Measurements from ENCODE around the gene RPH3AL.

DNA sequence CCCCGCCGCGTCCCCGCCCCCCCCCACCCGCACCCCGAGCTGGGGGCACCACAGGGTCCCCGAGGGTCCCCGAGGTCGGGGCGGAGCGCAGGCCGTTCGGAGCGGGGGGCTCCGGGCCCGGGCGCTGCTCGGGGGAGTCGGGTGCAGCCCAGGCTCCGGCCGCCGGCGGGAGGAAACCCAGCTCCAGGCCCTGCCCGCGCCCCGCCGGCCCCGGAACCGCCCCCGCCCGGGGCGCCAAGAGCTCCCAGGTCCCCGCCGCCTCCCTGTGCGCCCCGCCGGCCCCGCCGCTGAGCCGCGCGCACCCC is 33.2 kb upstream of the RPH3AL start:
- no peak for TF ChIP-seq EZH2 (IDR thresholded peaks at IDR 0.05; ENCODE audit: low read depth)
- TF ChIP-seq, protein P1, sequence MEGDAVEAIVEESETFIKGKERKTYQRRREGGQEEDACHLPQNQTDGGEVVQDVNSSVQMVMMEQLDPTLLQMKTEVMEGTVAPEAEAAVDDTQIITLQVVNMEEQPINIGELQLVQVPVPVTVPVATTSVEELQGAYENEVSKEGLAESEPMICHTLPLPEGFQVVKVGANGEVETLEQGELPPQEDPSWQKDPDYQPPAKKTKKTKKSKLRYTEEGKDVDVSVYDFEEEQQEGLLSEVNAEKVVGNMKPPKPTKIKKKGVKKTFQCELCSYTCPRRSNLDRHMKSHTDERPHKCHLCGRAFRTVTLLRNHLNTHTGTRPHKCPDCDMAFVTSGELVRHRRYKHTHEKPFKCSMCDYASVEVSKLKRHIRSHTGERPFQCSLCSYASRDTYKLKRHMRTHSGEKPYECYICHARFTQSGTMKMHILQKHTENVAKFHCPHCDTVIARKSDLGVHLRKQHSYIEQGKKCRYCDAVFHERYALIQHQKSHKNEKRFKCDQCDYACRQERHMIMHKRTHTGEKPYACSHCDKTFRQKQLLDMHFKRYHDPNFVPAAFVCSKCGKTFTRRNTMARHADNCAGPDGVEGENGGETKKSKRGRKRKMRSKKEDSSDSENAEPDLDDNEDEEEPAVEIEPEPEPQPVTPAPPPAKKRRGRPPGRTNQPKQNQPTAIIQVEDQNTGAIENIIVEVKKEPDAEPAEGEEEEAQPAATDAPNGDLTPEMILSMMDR (conservative IDR thresholded peaks at IDR 0.05): no peak
